BLaER1 (cell line): ENCODE measurements around the gene KCNRG.
"Not testable (repeated sequence)": the region's sequence is repeated elsewhere in the genome, so short reads cannot be mapped to it uniquely, and the experiment has no call there.

Experiments used
- H3K27ac ChIP-seq: shearing (Covaris generic); formaldehyde crosslinking; 2 replicates; pipeline ENCODE4 v1.8.1; 2022
- H3K27me3 ChIP-seq: shearing (Covaris generic); formaldehyde crosslinking; 2 replicates; pipeline ENCODE4 v1.8.1; 2022
- H3K36me3 ChIP-seq: shearing (Covaris generic); formaldehyde crosslinking; 2 replicates; pipeline ENCODE4 v1.8.1; 2022
- H3K4me1 ChIP-seq: shearing (Covaris generic); formaldehyde crosslinking; 2 replicates; pipeline ENCODE4 v1.8.1; 2022
- H3K4me2 ChIP-seq: shearing (Covaris generic); formaldehyde crosslinking; 2 replicates; pipeline ENCODE4 v1.8.1; 2022
- H3K4me3 ChIP-seq: shearing (Covaris generic); formaldehyde crosslinking; 2 replicates; pipeline ENCODE4 v1.8.1; 2022
- H3K9ac ChIP-seq: shearing (Covaris generic); formaldehyde crosslinking; 2 replicates; pipeline ENCODE4 v1.8.1; 2022
- H3K9me3 ChIP-seq: shearing (Covaris generic); formaldehyde crosslinking; 2 replicates; pipeline ENCODE4 v1.8.1; 2022
- H4K20me1 ChIP-seq: shearing (Covaris generic); formaldehyde crosslinking; 2 replicates; pipeline ENCODE4 v1.8.1; 2022
- Cebpa-rat ChIP-seq: shearing (Covaris generic); IDR thresholded peaks from 2 replicates; pipeline ENCODE4 v1.8.1; 2022

Gene KCNRG

DNA sequence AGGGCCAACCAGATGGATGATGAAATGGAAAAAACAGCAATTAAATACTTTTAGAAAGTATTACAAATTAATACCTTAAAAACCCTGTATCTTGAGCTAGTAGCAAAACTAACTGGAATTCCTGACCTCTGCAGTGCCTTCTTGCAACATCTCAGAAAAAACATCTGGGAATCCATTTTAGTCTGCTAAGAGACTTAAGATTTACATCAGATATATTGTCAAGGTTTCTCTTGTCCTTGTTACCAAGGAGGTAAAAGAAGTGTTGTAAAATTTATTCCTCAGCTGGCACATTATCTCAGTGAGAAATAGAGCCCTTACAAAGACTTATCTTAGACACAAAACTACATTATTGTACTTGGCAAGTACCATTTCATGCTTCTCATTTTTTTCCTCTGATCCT, 18.5 kb downstream of the KCNRG start:
- Histone ChIP-seq H3K36me3 (peaks cover 9% of the 10 kb centered on the region; the same call in 1 of the 2 replicates), H3K4me2 (no peak overlapping the region), H3K4me3 (no peak overlapping the region), H3K9ac (no peak overlapping the region), H3K27me3 (no peaks in the 10 kb centered on the region), H3K9me3 (no peaks in the 10 kb centered on the region), H4K20me1 (no peaks in the 10 kb centered on the region), H3K27ac (no peak overlapping the region), H3K4me1 (no peaks in the 10 kb centered on the region)
- no peak for TF ChIP-seq Cebpa-rat

DNA sequence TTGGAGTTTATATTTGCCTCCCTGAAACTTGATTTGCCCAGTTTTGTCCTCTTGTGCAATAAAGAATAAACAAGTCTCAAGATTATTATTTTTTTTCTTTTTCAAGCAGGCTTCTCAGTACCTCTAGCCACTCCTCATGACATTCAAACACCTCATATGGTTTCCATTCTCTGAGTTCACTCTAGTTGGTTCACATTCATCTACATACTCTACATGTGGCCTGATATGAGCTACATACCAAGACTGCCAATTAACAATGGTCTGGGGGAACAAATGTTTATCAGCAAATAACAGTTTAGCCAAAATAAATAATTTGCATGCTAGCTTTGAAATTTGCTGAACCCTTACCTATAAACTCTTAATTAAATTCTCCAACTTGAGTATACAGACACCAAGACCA, 22.5 kb downstream of the KCNRG start:
- Histone ChIP-seq H3K9ac (no peak overlapping the region), H3K4me3 (no peak overlapping the region), H3K36me3 (peaks cover 29% of the 10 kb centered on the region), H3K27ac (no peak overlapping the region), H4K20me1 (peaks cover 14% of the 10 kb centered on the region), H3K4me1 (no peaks in the 10 kb centered on the region), H3K4me2 (no peak overlapping the region), H3K27me3 (no peaks in the 10 kb centered on the region), H3K9me3 (no peaks in the 10 kb centered on the region)
- no peak for TF ChIP-seq Cebpa-rat

DNA sequence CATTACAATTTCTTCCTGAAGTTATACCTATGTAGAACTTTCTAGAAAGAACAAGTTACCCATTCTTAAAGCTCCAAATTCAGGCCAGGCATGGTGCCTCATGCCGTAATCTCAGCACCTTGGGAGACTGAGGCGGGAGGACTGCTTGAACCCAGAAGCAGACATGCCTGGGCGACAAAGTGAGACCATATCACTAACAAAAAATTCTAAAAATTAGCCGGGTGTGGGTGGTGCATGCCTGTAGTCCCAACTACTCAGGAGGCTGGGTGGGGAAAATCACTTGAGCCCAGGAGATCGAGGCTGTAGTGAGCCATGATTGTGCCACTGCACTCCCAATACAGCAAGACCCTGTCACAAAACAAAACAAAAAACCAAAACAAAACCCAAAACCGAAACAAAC, 23.0 kb downstream of the KCNRG start:
- no peak overlapping the region for H3K4me3 ChIP-seq
- H3K27me3 ChIP-seq, result no peaks in the 10 kb centered on the region
- peaks cover 19% of the 10 kb centered on the region for H4K20me1 ChIP-seq
- TF ChIP-seq Cebpa-rat, result no peak
- H3K36me3 ChIP-seq, result peaks cover 33% of the 10 kb centered on the region
- H3K27ac ChIP-seq, result no peak overlapping the region; the same call in 1 of the 2 replicates
- no peak overlapping the region for H3K9ac ChIP-seq
- H3K4me2 ChIP-seq, result no peak overlapping the region
- H3K4me1 ChIP-seq, result no peaks in the 10 kb centered on the region
- no peaks in the 10 kb centered on the region for H3K9me3 ChIP-seq

DNA sequence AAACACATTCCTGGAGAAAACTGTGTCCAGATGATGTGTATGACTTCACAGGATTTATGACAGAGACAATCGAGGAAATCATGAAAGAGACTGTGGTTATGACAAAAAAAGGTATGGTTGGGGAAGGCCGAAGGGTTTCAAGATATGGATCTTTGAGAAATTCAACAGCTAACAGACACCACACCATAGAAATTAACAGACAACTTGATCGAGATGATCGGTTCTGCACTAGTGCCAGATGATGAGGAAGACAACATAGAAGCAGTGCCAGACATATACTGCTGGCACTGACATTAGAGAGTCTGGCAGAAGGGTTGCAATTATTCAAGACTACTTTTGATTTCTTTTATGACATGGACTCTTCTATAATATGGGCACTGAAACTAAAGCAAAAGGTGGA, 37.2 kb downstream of the KCNRG start:
- Histone ChIP-seq H3K4me3 (no peak overlapping the region), H3K27me3 (no peaks in the 10 kb centered on the region), H3K9me3 (no peaks in the 10 kb centered on the region), H3K4me1 (no peaks in the 10 kb centered on the region), H3K9ac (no peak overlapping the region), H3K27ac (no peak overlapping the region), H3K4me2 (no peak overlapping the region), H3K36me3 (peaks cover 75% of the 10 kb centered on the region), H4K20me1 (peaks cover 74% of the 10 kb centered on the region)
- TF ChIP-seq Cebpa-rat, result no peak

DNA sequence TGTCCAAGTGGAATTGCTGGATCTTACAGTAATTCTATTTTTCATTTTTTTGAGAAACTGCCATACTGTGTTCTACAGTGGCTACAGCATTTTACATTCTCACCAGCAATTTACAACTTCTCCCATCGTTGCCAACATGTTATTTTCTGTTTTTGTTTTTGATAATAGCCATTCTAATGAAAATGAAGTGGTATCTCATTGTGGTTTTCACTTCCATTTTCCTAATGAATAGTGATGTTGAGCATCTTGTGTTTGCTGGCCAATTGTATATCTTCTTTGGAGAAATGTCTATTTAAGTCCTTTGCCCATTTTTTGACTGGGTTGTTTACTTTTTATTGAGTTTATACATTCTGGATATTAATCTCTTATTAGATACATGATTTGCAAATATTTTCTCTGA, 38.6 kb downstream of the KCNRG start:
- Histone ChIP-seq H3K4me1 (no peaks in the 10 kb centered on the region), H3K27me3 (no peaks in the 10 kb centered on the region), H3K4me3 (no peak overlapping the region), H3K4me2 (no peak overlapping the region), H3K36me3 (peaks cover 83% of the 10 kb centered on the region), H4K20me1 (peaks cover 71% of the 10 kb centered on the region), H3K27ac (no peak overlapping the region), H3K9me3 (no peaks in the 10 kb centered on the region), H3K9ac (no peak overlapping the region)
- TF ChIP-seq Cebpa-rat, result no peak

DNA sequence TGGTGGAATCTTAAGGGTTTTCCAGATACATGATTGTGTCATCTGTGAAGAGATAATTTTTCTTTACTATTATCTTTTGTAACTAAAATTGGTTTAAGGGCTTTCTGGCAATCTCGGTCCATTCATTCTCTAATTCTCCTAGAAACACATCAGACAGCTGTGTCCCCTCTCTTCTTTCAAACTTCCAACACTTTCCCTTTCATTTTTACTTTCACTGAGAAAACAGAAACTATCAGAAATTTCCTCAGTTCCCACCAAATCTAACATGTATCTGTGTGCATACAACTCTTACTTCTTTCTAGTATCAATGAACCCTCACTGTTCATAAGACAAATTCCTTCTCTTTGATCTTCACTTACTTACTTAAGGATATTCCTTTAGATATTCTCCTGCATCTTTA, 40.2 kb downstream of the KCNRG start:
- no peak overlapping the region for H3K27ac ChIP-seq
- H3K9me3 ChIP-seq, result no peaks in the 10 kb centered on the region
- no peak overlapping the region for H3K4me2 ChIP-seq
- no peaks in the 10 kb centered on the region for H3K4me1 ChIP-seq
- peaks cover 86% of the 10 kb centered on the region for H3K36me3 ChIP-seq
- peaks cover 65% of the 10 kb centered on the region for H4K20me1 ChIP-seq
- TF ChIP-seq Cebpa-rat, result no peak
- H3K9ac ChIP-seq, result no peak overlapping the region
- H3K4me3 ChIP-seq, result no peak overlapping the region
- no peaks in the 10 kb centered on the region for H3K27me3 ChIP-seq

DNA sequence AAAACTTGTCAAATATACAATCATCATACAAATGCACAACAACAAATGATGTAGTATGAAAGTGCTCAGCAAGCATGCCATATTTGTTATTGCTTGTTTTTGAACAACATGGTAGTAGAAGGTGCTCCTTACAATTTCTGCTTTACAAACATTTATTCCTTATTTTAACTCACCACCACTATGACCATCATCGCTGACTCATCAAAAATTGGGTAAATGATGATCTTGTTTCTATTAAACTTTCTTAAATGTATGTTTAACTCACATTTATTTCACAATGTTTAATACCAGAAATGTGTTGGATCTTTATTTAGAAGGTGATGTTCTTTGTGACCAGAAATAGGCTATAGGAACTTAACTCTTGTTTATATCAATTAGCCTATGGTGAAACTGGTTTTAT, 45.5 kb downstream of the KCNRG start:
- H3K4me1 ChIP-seq, result no peaks in the 10 kb centered on the region
- H3K4me3 ChIP-seq, result no peak overlapping the region
- no peak overlapping the region for H3K4me2 ChIP-seq
- no peak for TF ChIP-seq Cebpa-rat
- peaks cover 62% of the 10 kb centered on the region for H4K20me1 ChIP-seq
- no peak overlapping the region for H3K9ac ChIP-seq
- H3K27me3 ChIP-seq, result no peaks in the 10 kb centered on the region
- peaks cover 75% of the 10 kb centered on the region for H3K36me3 ChIP-seq
- no peak overlapping the region for H3K27ac ChIP-seq
- H3K9me3 ChIP-seq, result no peaks in the 10 kb centered on the region

DNA sequence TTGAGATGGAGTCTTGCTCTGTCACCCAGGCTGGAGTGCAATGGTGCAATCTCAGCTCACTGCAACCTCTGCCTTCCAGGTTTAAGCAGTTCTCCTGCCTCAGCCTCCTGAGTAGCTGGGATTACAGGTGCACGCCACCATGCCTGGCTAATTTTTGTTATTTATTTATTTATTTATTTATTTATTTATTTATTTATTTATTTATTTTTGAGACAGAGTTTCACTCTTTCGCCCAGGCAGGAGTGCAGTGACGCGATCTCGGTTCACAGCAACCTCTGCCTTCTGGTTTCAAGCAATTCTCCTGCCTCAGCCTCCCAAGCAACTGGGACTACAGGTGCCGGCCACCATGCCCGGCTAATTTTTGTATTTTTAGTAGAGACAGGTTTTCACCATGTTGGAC, 47.1 kb downstream of the KCNRG start:
- not testable (repeated sequence) for H3K4me2 ChIP-seq, H3K9ac ChIP-seq, H3K27ac ChIP-seq, H3K9me3 ChIP-seq, H3K4me3 ChIP-seq, H3K4me1 ChIP-seq, H3K27me3 ChIP-seq
- peaks cover 69% of the 10 kb centered on the region for H4K20me1 ChIP-seq
- peaks cover 80% of the 10 kb centered on the region for H3K36me3 ChIP-seq

DNA sequence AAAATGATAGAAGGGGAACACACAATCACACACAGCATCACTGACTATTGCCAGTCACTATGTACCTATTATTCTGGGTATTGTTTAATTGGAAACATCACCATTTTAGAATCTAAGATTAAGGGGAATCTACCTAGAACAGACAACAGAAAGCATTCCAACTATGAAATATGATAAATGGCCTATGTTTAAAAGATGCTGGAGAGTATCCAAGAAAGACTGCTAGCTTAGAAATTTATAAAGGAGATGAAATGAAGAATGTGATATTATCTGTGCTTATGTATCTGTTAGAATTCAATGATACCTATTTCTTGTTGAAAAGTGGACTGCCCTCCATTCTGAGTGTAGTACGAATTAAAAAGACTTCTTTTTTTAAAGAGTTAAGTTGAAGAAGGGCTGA, 50.5 kb downstream of the KCNRG start:
- Histone ChIP-seq H3K9ac (no peak overlapping the region), H3K27ac (no peak overlapping the region), H3K27me3 (no peaks in the 10 kb centered on the region), H3K36me3 (peaks cover 82% of the 10 kb centered on the region), H3K9me3 (no peaks in the 10 kb centered on the region), H3K4me2 (no peak overlapping the region), H4K20me1 (peaks cover 84% of the 10 kb centered on the region), H3K4me1 (no peaks in the 10 kb centered on the region), H3K4me3 (no peak overlapping the region)
- TF ChIP-seq Cebpa-rat, result no peak

DNA sequence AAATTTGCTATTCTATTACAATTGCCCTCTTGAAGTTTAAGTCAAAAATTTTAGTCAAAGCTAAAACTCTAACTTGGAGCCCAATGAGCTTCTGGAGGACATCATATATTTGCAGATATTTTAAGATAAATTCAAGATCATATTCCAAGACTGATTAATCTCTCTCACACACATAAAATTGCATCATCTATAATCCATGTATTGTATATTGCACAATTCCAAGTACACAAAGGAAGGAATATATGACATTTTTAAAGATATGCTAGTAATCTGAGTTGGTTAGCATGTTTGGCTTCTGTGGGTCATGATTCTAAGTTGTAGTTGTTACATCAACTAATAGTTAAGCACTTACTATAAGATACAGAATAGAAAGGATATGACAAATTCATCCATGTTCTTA, 53.3 kb downstream of the KCNRG start:
- H4K20me1 ChIP-seq, result peaks cover 85% of the 10 kb centered on the region
- H3K4me2 ChIP-seq, result no peak overlapping the region
- no peaks in the 10 kb centered on the region for H3K27me3 ChIP-seq
- H3K9me3 ChIP-seq, result no peaks in the 10 kb centered on the region
- peaks cover 68% of the 10 kb centered on the region for H3K36me3 ChIP-seq
- H3K4me1 ChIP-seq, result peaks cover 19% of the 10 kb centered on the region
- TF ChIP-seq Cebpa-rat, result no peak; the same call in 1 of the 2 replicates
- no peak overlapping the region for H3K9ac ChIP-seq
- no peak overlapping the region; the same call in 1 of the 2 replicates for H3K27ac ChIP-seq
- no peak overlapping the region for H3K4me3 ChIP-seq

DNA sequence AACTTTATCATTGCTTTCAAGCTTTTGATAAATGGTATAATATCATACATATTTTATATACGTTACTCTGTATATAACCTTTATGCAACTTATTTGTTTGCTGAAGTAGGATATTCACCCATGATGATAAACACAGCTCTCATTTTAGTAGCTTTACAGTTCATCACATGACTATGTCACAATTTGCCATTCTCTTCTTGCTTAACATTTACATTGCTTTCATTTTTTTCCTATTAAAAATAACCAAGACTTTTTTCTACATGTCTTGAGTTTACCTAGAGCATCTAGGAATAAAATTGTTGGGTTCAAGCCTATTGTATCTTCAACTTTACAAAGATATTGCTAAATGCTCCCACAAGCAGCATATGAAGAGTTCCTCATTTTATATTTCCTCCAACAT, 54.0 kb downstream of the KCNRG start:
- Histone ChIP-seq H3K4me3 (no peak overlapping the region), H3K4me2 (no peak overlapping the region), H3K9ac (no peak overlapping the region), H3K36me3 (peaks cover 68% of the 10 kb centered on the region), H3K9me3 (no peaks in the 10 kb centered on the region), H3K4me1 (peaks cover 26% of the 10 kb centered on the region), H4K20me1 (peaks cover 88% of the 10 kb centered on the region), H3K27me3 (no peaks in the 10 kb centered on the region), H3K27ac (no peak overlapping the region)
- no peak for TF ChIP-seq Cebpa-rat
